ENCODE data around the gene RLIM.
"Not testable (repeated sequence)": the region's sequence is repeated elsewhere in the genome, so short reads cannot be mapped to it uniquely, and the experiment has no call there.

RLIM gene, protein sequence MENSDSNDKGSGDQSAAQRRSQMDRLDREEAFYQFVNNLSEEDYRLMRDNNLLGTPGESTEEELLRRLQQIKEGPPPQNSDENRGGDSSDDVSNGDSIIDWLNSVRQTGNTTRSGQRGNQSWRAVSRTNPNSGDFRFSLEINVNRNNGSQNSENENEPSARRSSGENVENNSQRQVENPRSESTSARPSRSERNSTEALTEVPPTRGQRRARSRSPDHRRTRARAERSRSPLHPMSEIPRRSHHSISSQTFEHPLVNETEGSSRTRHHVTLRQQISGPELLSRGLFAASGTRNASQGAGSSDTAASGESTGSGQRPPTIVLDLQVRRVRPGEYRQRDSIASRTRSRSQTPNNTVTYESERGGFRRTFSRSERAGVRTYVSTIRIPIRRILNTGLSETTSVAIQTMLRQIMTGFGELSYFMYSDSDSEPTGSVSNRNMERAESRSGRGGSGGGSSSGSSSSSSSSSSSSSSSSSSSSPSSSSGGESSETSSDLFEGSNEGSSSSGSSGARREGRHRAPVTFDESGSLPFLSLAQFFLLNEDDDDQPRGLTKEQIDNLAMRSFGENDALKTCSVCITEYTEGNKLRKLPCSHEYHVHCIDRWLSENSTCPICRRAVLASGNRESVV

DNA sequence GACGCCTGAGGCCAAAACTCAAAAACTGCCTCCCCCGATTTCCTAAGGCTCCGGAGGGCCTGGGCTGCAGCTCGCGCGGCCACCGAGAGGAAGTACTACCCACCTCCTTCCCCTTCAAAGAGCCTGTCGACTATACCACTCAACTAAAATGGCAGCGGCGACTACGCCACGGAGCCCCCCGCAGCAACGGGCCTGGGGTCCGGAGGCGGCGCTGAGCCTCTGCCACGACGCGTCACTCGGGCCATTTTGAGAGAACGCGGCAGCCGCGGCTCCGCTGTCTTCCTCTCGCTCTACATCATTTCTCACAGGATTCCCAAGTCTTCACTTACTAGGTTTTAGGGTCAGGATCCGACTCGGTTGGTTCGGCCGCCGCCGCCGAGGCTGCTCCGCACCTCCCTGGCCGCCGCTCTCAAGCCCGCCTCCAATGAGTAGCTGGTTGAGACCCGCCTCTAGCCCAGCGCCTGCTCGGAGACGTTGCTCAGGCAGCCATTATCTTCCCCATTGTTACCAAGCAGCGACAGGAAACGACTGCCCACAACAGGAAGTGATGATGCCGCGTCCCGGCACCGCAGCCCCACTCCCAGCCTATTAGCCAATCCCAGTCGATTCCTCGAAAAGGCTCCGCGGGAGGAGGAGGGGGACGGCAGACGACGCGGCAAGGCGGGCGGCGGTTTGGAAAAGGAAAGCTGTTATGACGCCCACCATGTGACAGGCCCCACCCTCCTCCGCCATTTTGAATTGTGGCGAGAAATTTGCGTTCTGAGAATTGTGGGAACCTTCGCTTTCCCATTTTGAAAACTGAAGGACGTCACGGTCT lies at the start of gene RLIM:
Gene RLIM, minus strand, starts transcription at position 532 of the 817 bp plus-strand sequence. CDS start 18,647 bp downstream, outside the sequence.
- DNase-seq (ENCODE audit: low spot score) = peak; percentile 94

DNA sequence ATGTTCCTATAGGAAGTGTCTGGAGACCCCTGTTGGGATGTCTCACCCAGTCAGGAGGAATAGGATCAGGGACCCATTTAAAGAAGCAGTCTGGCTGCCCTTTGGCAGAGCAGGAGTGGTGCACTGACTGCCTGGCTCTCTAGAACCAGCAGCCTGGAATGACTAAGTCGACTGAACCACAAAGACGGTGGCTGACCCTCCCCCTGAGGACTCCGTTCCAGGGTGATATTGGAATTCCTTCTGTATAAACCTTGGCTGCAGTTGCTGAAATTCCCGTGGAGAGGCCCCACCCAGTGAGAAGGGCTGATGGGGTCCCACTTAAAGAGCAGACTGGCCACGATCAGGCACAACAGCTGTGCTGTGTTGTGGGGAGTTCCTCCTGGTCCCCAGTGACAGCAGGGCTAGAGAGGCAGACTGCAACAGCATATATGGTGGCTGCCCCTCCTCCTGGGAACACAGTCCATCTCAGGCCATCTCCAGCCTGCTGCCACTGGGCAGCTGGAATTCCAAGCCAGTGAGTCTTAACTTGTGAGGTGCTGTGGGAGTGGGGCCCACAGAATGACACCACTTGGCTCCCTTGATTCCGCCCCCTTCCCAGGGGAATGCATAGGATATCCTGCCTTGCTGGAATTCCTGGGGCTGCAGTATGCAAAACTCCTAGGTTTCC lies 41.8 kb upstream of the RLIM start:
- DNase-seq (ENCODE audit: low spot score) = no peak

DNA sequence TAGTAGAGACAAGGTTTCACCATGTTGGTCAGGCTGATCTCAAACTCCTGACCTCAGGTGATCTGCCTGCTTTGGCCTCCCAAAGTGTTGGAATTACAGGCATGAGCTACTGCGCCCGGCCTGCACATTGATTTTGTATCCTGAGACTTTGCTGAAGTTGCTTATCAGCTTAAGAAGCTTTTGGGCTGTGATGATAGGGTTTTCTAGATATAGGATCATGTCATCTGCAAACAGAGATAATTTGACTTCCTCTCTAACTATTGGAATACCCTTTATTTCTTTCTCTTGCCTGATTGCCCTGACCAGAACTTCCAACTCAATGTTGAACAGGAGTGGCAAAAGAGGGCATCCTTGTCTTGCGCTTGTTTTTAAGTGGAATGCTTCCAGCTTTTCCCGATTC lies 40.5 kb upstream of the RLIM start:
- not testable (repeated sequence) for DNase-seq (ENCODE audit: low spot score)

DNA sequence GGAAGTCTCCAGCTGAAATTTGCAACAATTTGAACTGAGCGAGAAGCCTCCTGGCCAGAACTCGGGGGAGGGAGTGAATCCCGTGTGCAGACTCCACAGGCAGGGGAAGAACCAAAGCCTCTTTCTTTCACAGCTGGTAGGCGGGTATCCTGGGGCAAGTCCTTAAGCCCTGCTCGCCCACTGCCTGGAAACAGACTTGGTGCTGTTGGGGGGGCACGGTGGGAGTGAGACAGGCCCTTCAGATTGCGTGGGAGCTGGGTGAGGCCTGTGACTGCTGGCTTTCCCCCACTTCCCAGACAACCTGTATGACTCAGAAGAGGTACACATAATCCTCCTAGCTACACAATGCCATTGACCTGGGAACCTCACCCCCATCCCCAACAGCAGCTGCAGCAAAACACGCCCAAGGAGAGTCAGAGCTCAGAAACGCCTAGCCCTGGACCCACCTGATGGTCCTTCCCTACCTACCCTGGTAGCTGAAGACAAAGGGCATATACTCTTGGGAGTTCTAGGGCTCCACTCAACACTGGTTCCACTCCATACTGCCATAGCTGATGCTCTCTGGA lies 22.4 kb upstream of the RLIM start:
- DNase-seq (ENCODE audit: low spot score) = no peak

DNA sequence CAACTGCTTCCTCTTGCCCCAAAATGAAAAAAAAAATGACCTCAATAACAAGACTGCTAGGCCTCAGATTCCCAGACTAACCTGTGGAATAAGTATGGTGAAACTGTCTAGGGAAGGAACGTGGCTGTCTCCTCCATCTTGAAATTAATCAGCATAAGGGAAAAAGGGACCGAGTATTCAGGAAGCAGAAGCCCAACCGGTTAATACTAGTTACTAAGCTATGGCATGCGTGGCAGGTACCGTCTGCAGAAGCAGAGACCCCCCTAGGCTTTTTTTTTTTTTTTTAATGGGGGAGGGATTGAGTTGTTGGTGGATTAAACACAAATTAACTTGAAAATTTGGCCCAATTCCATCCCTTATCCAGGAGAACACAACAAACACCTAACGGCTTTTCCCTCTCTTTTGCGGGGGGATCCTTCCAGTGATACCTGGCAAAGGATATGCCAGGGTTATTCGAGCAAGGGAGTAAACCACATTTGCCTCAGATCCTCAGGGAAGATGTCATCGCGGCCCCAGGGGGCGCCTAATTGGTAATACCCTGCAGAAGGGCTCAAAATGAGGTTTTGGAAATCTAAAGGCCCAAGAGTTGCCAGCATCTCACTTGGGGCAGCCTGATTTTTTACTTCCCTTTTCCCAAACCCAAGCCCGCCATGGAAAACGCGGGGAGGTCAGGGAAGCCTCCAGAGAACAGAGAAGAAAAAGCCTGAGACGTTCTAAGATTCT lies 893 bp downstream of the RLIM start:
- peak; percentile 33 for DNase-seq (ENCODE audit: low spot score)

DNA sequence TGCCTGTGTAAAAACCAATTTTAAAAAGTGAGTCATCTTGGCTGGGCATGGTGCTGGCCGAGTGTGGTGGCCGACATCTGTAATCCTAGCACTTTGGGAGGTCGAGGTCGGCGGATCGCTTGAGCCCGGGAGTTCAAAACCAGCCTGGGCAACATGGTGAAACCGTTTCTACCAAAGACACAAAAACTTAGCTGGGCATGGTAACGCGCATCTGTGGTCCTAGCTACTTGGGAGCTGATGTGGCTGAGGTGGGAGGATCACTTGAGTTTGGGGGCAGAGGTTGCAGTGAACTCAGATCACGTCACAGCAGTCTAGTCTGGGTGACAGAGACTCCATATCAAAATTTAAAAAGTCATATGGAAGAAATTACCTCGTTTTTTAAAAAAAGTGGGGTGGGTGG lies 7.6 kb downstream of the RLIM start:
- no peak for DNase-seq (ENCODE audit: low spot score)

DNA sequence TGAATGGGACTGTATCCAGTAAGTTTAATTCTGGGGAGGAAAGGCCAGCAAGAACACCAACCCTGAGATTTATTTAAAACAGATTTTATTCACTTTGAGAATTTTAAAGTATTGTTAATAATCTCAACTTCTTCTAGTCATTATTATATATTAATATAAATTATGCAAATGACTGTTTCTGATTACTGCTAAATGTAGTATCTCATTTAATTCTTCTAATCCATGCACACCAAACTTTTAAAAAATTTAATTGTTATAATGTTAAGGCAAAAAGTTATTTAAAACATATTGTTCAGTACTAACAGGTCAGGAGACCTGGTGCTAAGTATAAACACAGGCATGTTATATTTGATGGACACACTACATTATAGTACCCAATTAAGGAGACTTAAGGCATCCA lies 8.1 kb downstream of the RLIM start:
- DNase-seq (ENCODE audit: low spot score) = no peak

DNA sequence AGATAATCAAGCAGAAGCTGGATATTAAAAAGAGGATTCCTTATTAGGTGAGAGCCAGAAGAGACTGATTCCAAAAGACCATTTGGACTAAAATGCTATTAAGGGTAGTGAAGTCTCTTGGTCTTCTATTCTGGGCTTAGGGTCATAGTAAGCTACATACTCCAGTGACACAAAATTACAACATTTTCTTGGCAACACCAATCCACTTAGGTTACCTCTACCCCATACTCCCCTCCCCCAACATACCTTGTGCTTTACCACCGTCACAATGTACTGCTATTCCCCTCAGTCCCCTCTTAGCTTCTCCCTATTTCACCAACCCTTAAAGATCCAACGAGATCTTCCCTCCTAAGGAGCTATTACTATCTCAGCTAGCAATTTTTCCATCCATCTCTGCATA lies 11.4 kb downstream of the RLIM start:
- DNase-seq (ENCODE audit: low spot score) = no peak

DNA sequence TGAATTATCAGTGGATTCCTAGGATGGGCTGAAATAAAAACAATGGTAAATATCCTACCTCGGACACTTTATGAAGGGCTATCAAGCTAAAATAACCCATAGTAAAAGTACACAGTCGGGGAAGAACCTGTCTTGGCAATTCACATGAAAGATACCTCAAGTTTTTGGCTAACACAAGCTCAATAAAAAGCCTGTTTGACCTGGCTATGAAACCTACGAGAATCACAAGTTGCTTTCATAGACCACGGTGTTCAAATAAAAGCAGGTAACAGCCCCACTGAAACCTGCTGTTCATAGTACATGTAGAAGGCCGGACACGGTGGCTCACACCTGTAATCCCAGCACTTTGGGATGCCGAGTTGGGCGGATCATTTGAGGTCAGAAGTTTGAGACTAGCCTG lies 12.3 kb downstream of the RLIM start:
- no peak for DNase-seq (ENCODE audit: low spot score)

DNA sequence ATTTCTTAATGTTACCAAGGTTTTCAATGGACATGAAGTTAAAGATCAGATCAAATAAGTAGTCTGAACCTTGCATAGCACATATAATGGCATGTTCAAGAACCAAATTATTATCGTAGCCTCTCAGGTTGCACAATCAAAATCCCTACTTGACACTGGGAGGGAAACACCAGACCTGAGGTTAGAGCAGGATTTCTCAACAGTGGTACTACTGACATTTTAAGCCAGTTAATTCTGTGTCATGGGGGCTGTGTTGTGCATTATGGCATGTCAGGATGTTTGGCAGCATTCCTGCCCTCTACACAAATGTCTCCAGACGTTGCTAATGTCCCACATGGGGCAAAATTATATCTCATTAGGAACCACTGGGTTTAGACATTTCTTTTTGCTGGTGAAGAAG lies 20.8 kb downstream of the RLIM start:
- no peak for DNase-seq (ENCODE audit: low spot score)

DNA sequence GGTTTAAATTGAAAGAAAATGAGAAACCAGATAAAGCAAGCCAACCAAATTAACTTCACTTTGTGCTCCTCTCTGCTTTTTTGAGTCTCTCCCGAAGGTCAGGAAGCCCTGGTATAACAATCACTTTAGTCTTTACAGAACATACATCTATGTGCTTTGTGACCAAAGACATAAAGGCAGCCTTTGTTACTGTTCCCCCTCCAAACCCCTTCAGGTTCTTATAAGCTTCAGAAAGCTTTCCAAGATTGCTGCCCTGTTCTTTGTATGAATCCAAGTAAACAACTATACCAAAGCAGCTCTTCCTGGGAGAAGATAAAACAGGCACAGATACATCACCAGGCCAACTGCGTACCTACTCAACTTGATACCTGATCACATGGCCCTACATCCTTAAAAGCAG lies 28.7 kb downstream of the RLIM start:
- peak; percentile 58 for DNase-seq (ENCODE audit: low spot score)

DNA sequence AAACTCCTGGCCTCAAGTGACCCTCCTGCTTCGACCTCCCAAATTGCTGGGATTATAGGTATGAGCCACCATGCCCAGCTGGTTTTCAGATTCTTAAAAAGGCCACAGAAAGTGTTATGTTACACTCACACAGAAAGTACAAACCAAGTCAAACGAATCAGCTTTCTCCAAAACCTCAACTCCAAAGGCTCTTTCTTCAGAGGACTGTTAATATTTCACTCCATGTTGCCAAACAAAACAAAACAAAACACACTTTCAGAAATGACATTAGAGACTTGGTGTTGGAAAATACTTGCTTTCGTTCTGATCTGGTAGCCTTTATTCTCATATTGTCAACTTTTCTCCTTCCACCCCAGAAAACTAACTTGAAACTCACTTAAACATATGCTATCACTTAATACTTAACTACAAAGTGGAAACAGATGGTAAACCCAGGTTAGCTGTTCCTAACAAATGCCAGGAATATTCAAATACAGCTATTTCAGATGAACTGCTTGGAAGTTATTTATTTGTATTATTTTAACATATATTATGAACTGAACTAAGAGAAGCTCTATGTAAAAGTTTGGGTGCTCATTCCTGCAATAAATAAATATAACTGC lies 34.7 kb downstream of the RLIM start:
- no peak for DNase-seq (ENCODE audit: low spot score)

DNA sequence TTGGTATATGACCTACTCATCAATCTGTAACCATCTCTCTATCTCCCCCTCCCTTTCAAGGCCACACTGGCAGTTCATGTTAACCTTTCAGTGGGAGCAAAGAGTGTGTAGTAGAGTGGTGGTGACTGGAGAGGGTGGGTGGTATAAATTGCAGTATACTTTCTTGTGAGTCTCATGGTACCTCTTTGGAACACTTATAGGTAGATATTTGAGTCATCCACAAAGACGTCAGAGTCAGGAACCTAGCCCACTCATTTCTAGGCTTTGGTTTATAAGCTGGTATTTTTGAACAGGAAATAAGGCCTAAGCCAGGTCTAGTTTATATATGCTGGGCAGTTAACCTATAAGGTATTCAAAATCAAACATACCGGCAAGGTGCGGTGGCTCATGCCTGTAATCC lies 36.3 kb downstream of the RLIM start:
- no peak for DNase-seq (ENCODE audit: low spot score)

DNA sequence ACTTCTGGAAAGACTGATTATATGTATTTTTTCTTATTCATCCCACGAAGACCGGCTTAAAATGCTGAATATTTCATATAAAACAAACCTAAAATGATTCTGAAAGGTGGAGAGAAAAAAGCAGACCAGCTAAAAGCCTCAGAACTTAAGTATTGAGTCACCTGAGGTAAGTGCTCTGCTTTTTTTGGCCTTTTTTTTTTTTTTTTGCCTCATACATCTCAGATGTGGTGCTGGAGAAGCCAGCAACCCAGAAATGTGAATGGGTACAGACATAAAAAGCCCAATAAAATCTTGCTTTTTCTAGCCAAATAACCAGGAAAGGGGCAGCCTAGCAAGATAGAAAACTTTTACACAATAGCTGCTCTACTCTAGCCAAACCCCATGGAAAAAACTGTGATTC lies 57.0 kb downstream of the RLIM start:
- DNase-seq (ENCODE audit: low spot score) = no peak

DNA sequence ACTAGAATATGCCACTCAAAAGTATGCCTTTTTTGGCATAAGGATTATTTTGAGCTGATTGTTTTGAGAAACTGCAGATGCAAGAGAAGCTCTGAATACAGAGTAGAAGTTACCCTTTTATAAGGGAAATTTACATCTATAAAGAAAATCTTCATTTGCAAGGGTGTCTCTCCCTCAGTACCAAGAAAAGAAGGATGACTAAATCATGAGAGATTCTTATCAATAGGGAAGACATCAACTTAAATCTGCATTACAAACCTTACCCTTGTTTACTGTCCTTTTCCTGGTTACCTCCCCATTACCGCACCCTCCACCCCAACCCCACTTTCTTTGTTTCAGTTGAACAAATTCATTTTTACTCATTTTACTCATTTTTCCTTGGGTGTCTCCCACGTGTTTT lies 62.5 kb downstream of the RLIM start:
- DNase-seq (ENCODE audit: low spot score) = no peak

DNA sequence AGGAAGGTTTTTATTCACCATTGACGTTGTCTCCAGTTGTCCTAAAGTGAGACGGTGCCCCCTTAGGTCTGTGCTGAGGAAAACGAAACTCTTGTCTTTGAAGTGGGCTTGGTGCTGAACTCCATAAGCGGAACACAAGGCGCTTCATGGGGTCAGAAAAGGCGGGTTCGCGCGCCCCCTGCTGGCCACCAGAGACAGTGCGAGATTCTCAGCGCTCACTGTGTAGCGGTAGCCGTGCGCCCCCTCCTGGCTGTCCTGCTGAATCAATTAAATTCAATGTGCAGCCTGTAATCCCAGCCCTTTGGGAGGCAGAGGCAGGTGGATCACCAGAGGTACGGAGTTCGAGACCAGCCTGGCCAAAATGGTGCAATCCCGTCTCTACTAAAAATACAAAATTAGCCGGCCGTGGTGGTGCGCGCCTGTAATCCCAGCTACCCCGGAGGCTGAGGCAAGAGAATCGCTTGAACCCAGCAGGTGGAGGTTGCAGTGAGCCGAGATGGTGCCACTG lies 64.1 kb downstream of the RLIM start:
- DNase-seq (ENCODE audit: low spot score) = peak; percentile 45

DNA sequence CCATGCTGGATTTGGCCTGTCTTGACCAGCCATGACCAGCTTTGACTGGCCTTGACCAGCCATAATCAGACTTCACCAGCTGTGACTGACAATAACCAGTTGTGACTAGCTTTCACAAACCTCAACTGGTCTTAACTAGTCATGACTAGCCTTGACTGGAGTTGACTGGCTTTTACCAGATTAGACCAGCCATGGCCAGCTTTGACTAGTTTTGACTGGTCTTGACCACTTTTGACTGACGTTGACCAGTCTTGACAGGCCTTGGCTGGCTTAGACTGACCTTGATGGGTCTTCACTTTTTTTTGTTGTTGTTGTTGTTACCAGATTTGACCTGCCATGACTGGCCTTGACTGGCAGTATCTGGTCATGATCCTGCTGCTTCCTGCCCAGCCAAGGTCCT lies 67.4 kb downstream of the RLIM start:
- no peak for DNase-seq (ENCODE audit: low spot score)

DNA sequence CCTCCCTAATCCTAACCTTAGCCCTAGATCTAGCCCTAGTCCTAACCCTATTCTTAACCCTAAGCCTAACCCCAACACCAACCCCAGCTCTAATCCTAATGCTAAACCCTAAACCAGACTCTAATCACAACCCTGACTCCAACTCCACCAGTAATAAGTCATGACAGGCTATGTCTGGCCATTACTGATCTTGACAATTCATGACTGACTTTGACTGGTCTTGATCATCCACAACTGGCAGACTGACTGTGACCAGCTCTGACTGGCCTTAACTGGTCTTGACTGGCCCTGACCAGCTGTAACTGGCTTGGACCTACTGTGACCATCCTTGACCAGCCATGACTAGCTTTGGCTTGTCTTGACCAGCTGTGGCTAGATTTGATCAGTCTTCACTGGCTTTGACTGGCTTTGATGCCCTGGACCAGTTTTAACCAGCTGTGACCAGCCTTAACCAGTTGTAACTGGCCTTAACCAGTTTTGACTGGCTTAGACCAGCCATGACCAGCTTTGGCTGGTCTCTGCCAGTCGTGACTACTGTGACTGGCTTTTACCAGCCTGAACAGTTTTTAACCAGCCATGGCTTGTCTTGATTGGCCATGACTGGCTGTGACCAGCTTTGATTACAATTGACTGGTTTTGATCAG lies 68.4 kb downstream of the RLIM start:
- DNase-seq (ENCODE audit: low spot score) = no peak

DNA sequence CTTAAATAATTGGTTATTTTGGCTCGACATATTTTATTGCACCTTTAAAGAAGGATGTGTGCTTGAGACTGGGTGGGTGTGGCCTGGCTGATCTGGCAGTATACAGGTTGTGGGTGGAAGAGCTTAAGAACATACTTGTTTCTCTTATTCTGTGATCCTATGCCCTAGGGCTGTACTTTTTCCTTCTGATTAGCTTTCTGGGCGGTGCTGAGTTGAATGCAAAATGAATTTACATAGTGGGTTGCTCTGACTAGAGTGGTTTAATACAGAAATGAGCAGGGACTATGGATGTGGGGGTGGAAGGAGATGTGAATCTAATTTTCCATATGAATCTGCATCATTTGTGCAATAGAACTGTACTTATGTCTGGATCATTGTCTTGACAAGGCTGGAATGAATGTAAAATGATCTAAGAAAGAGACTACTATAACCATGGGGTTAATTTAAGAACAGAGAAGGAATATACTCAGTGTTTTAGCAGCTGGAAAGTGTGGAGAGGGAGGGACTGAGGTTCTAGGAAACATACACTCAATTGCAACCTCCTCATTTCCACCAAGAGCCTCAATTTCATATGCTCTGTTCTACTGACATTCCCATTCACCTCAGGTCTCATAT lies 73.7 kb downstream of the RLIM start:
- peak; percentile 34 for DNase-seq (ENCODE audit: low spot score)

All from COLO829 (cell line).